Right lobe of liver (tissue), 6 donors: Measurements from ENCODE around the gene SUSD5. TPM values are rescaled to one million over a fixed set of nuclear protein-coding genes. Genes with fewer than 3 reads are reported as not detected.

Source experiments
- ATAC-seq, 4 donors: fragments of 200-7000 bp; cut with Tn5 transposase; one replicate each; pipeline ENCODE4 v1.9.1; 2020; ENCODE audit warnings: mild to moderate bottlenecking in 4 of 4, moderate library complexity in 4 of 4
- DNase-seq, 3 donors: peaks; one replicate each; pipeline ENCODE4 v3.0.0-alpha.2; 2020
- H3K27ac ChIP-seq, 3 donors: fragments of 200-600 bp; one replicate each; pipeline ENCODE4 v1.8.0; 2022
- H3K27me3 ChIP-seq, 2 donors: fragments of 200-600 bp; one replicate each; pipeline ENCODE4 v1.8.0; 2022
- H3K36me3 ChIP-seq, 4 donors: fragments of 200-600 bp; sonication (generic) in 1 of 4; one replicate each; pipeline versions ENCODE4 v1.5.1 to v1.8.0; 2017 to 2022; ENCODE audit warnings: control low read depth in 1 of 4
- H3K4me1 ChIP-seq, 4 donors: fragments of 200-600 bp; sonication (generic) in 1 of 4; one replicate each; pipeline versions ENCODE4 v1.5.1 to v1.8.0; 2017 to 2022; ENCODE audit warnings: control low read depth in 1 of 4
- H3K4me3 ChIP-seq, 3 donors: fragments of 200-600 bp; one replicate each; pipeline ENCODE4 v1.8.0; 2022
- H3K9me3 ChIP-seq, 4 donors: fragments of 200-600 bp; sonication (generic) in 1 of 4; one replicate each; pipeline versions ENCODE4 v1.5.1 to v1.8.0; 2017 to 2022; ENCODE audit warnings: control low read depth in 1 of 4
- POLR2A ChIP-seq: fragments of 450-650 bp; IDR thresholded peaks from one replicate; pipeline ENCODE4 v1.6.1; 2017; ENCODE audit warnings: antibody characterized with exemption, mild to moderate bottlenecking
- WGBS: methylation state at CpG from one replicate; pipeline ENCODE4 v1.1.6; 2018; ENCODE audit warnings: low coverage, low lambda C conversion rate; ENCODE audit not compliant: insufficient coverage; ENCODE audit errors: missing lambda C conversion rate; 5-methylcytosine and 5-hydroxymethylcytosine counted together
- intact Hi-C, 2 donors: fragments of 100-400 bp; cut with DNase I; formaldehyde crosslinking; loops; one replicate each; pipeline versions ENCODE4 v1.11.2 to v1.14.1; 2022
- total RNA-seq, 6 experiments: library from RNA; depleted of rRNA in 2 of 6; stranded (reverse); fragments of >200 nt in 2 of 6; fragmentation: NEBNext Ultra II Directional in 3 of 6; extraction: Animal tissue kit (Norgen Biotek cat#: 25700) in 3 of 6; gene quantifications; one replicate each; pipeline versions ENCODE4 v1.1.0 to v1.2.4, GENCODE V29; 2016 to 2023
- TF ChIP-seq, protein P1 (sequence below), 4 donors: fragments of 200-600 bp in 3 of 4; fragments of 450-650 bp in 1 of 4; IDR thresholded peaks; one replicate each; pipeline versions ENCODE4 v1.5.1 to v1.8.0; 2016 to 2022; ENCODE audit warnings: antibody characterized with exemption in 4 of 4, mild to moderate bottlenecking in 2 of 4
- donor health status: DM: no; HTN: yes; CAD: no.
- donor health status: DM: no; HTN: no; CAD: no.
- donor health status: DM: no; HTN: no; CAD: no.
- donor health status: DM: no; HTN: yes; CAD: no.
- donor health status: DM: no; HTN: yes; CAD: no.

The SUSD5 gene
- total RNA-seq, 6 experiments from 2014 or later, result 0.05 to 0.20 (median 0.16) TPM; not detected in 2

DNA sequence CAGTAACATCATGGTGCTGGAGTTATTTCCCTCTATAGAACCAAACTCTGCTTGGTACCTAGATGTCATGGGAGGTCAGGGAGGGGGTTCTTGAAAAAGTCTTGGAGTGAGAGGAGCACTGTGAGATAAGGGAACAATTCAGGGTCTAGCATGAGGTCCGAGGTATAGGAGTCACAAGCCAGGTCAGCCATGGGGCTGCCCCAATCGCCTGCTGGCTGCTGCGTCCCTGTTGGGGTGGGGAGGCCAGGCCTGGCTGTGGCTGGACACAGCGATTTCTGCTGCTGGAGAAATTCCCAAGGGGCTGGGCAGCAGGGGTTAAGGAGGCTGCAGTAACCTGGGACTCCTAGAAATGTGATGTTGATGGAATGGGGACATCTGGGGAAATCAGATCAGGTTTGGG is 44.9 kb downstream of the SUSD5 start:
- no peak for ATAC-seq
- intact Hi-C loops, result no loop called here
- WGBS, result 50% methylated on average over 2 of the region's 4 CpGs

DNA sequence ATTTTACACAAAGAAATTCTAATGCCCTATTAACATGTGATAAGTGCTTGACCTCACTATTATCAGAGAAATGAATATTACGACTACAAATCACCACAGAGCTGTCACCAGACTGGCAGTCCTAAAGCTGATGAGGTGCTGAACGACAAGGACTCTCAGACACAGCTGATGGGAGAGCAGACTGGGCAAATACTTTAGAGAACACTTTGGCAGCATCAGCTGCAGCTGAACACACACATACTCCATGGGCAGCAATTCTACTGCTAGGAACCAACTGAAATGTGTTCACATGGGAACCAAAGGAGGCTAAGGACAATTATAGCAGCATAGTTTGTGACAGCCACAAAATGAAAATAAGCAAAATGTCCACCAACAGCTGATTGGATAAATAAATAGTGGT is 45.5 kb downstream of the SUSD5 start:
- ATAC-seq (no peak), DNase-seq (no peak)
- Histone ChIP-seq H3K27me3 (no peaks in the 10 kb centered on the region), H3K4me3 (no peak overlapping the region), H3K4me1 (no peaks in the 10 kb centered on the region), H3K27ac (no peak overlapping the region), H3K9me3 (no peaks in the 10 kb centered on the region), H3K36me3 (no peaks in the 10 kb centered on the region)
- 6% methylated on average over 2 of the region's 2 CpGs for WGBS
- no peak for TF ChIP-seq POLR2A
- intact Hi-C loops, result no loop called here

More for the DNA sequence above, 44.9 kb downstream of the SUSD5 start:
- H3K4me1 ChIP-seq, result no peaks in the 10 kb centered on the region
- no peaks in the 10 kb centered on the region for H3K9me3 ChIP-seq
- no peak for DNase-seq
- TF ChIP-seq POLR2A, result no peak
- TF ChIP-seq, protein P1, sequence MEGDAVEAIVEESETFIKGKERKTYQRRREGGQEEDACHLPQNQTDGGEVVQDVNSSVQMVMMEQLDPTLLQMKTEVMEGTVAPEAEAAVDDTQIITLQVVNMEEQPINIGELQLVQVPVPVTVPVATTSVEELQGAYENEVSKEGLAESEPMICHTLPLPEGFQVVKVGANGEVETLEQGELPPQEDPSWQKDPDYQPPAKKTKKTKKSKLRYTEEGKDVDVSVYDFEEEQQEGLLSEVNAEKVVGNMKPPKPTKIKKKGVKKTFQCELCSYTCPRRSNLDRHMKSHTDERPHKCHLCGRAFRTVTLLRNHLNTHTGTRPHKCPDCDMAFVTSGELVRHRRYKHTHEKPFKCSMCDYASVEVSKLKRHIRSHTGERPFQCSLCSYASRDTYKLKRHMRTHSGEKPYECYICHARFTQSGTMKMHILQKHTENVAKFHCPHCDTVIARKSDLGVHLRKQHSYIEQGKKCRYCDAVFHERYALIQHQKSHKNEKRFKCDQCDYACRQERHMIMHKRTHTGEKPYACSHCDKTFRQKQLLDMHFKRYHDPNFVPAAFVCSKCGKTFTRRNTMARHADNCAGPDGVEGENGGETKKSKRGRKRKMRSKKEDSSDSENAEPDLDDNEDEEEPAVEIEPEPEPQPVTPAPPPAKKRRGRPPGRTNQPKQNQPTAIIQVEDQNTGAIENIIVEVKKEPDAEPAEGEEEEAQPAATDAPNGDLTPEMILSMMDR (IDR thresholded peaks at IDR 0.05), result no peak
- no peaks in the 10 kb centered on the region for H3K27me3 ChIP-seq
- H3K36me3 ChIP-seq, result no peaks in the 10 kb centered on the region
- H3K27ac ChIP-seq, result no peak overlapping the region
- H3K4me3 ChIP-seq, result no peak overlapping the region

GRCh38 chr3:33171580-33171979 is 47.0 kb downstream of the SUSD5 start:
- no peak overlapping the region for H3K27ac ChIP-seq
- no peaks in the 10 kb centered on the region for H3K27me3 ChIP-seq
- intact Hi-C loops, result no loop called here
- no peaks in the 10 kb centered on the region for H3K36me3 ChIP-seq
- TF ChIP-seq, protein P1 (IDR thresholded peaks at IDR 0.05), result no peak
- no peak for TF ChIP-seq POLR2A
- no peak for ATAC-seq
- WGBS, result 65% methylated on average over 4 of the region's 4 CpGs
- no peak for DNase-seq
- H3K4me1 ChIP-seq, result no peaks in the 10 kb centered on the region
- H3K9me3 ChIP-seq, result no peaks in the 10 kb centered on the region
- H3K4me3 ChIP-seq, result no peak overlapping the region

DNA sequence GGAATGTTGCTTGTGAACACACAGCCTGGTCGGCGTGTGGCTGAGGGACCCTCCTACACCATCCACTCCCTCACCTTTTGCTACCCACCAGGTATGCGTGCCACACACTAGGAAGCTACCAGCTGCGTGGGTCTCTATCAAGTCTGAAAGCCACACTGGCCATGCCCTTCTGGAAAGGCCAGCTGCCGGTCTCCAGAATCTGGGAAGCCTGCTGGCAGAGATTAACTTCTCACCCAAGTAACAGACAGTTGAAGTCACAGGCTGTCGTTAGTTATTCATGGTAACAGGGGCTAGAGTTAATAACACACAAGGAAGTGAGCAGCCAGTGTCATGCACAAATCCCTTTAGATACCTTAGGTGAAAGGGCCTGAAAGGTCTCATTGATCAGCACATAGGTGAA is 48.1 kb downstream of the SUSD5 start:
- H3K4me1 ChIP-seq, result no peaks in the 10 kb centered on the region
- intact Hi-C loops, result no loop called here
- TF ChIP-seq, protein P1 (IDR thresholded peaks at IDR 0.05), result no peak
- no peak for TF ChIP-seq POLR2A
- no peaks in the 10 kb centered on the region for H3K9me3 ChIP-seq
- no peaks in the 10 kb centered on the region for H3K27me3 ChIP-seq
- 74% methylated on average over 4 of the region's 6 CpGs for WGBS
- H3K36me3 ChIP-seq, result no peaks in the 10 kb centered on the region
- no peak overlapping the region for H3K4me3 ChIP-seq
- ATAC-seq (no peak), DNase-seq (no peak)
- no peak overlapping the region for H3K27ac ChIP-seq

- WGBS, result 44% methylated on average over 2 of the region's 3 CpGs
- intact Hi-C loops, result no loop called here
- H3K27ac ChIP-seq, result no peak overlapping the region
Measured at GRCh38 chr3:33167716-33168336, 50.8 kb downstream of the SUSD5 start.

More at GRCh38 chr3:33167716-33168336, 50.8 kb downstream of the SUSD5 start:
- ATAC-seq (no peak), DNase-seq (no peak)
- Histone ChIP-seq H3K9me3 (no peaks in the 10 kb centered on the region), H3K4me3 (no peak overlapping the region), H3K27me3 (no peaks in the 10 kb centered on the region), H3K36me3 (no peaks in the 10 kb centered on the region), H3K4me1 (no peaks in the 10 kb centered on the region)
- no peak for TF ChIP-seq POLR2A
- TF ChIP-seq, protein P1 (IDR thresholded peaks at IDR 0.05), result no peak
